H1 (cell line): Measurements from ENCODE around the gene CAMSAP1. TPM values are rescaled to one million over a fixed set of nuclear protein-coding genes. Genes with fewer than 3 reads are reported as not detected.

ENCODE experiments used
- CTCF ChIA-PET: fragments of 300-600 bp; sonication (Branson Sonifier 250); formaldehyde crosslinking; loops from one replicate; lab custom pipeline; 2021; ENCODE audit not compliant: partially characterized antibody; lab: Charles Lee
- POLR2A ChIA-PET: fragments of 300-600 bp; sonication (Branson Sonifier 250); formaldehyde crosslinking; loops from one replicate; lab custom pipeline; 2021; ENCODE audit warnings: inconsistent platforms; ENCODE audit not compliant: partially characterized antibody; lab: Charles Lee
- DNase-seq, 2 experiments: peaks; one replicate each; pipeline versions ENCODE4 v3.0.0 to v3.0.0-alpha.2; 2010 to 2022; ENCODE audit warnings: low spot score in 2 of 2, low read depth in 1 of 2, mixed read lengths in 1 of 2
- FAIRE-seq: peaks from 2 replicates; lab custom pipeline; 2011; peaks lifted over from hg19 to GRCh38; lab: Jason Lieb, UNC
- H2AFZ ChIP-seq: 2 replicates; pipeline ENCODE4 v1.8.1; 2012; ENCODE audit warnings: low read length, inconsistent platforms
- H2AK5ac ChIP-seq: 2 replicates; pipeline ENCODE4 v1.6.1; 2013; ENCODE audit warnings: low read depth, low read length
- H2BK120ac ChIP-seq: replicated peaks from 2 replicates; pipeline ENCODE3; 2013; ENCODE audit warnings: low read depth, low read length, inconsistent platforms
- H2BK12ac ChIP-seq: 2 replicates; pipeline ENCODE4 v1.6.1; 2013; ENCODE audit warnings: low read depth, low read length
- H2BK15ac ChIP-seq: 2 replicates; pipeline ENCODE4 v1.6.1; 2013; ENCODE audit warnings: low read length
- H2BK20ac ChIP-seq: 2 replicates; pipeline ENCODE4 v1.6.1; 2013; ENCODE audit warnings: low read length
- H2BK5ac ChIP-seq: 2 replicates; pipeline ENCODE4 v1.6.1; 2013; ENCODE audit warnings: low read depth, low read length
- H3K14ac ChIP-seq: 2 replicates; pipeline ENCODE4 v1.6.1; 2013; ENCODE audit warnings: inconsistent platforms; ENCODE audit not compliant: insufficient read length
- H3K18ac ChIP-seq: 2 replicates; pipeline ENCODE4 v1.6.1; 2013; ENCODE audit warnings: low read length; ENCODE audit errors: extremely low read depth
- H3K23ac ChIP-seq: 2 replicates; pipeline ENCODE4 v1.6.1; 2013; ENCODE audit warnings: inconsistent platforms; ENCODE audit not compliant: insufficient read length
- H3K23me2 ChIP-seq: 2 replicates; pipeline ENCODE4 v1.6.1; 2013; ENCODE audit warnings: low read depth, low read length
- H3K27ac ChIP-seq: 2 replicates; pipeline ENCODE4 v1.6.1; 2011; ENCODE audit warnings: low read depth, low read length, inconsistent platforms
- H3K27me3 ChIP-seq, 4 experiments: replicated peaks in 1 of 4; 1 replicate in 1 of 4; 2 replicates in 3 of 4; pipeline versions ENCODE4 v1.6.1 to v1.8.1; 2011 to 2013; ENCODE audit warnings: low read length in 3 of 4, mild to moderate bottlenecking in 3 of 4, inconsistent platforms in 2 of 4, mixed read lengths in 2 of 4, moderate library complexity in 1 of 4; ENCODE audit not compliant: control insufficient read depth in 3 of 4, insufficient read depth in 3 of 4; ENCODE audit errors: extremely low read depth in 1 of 4
- H3K36me3 ChIP-seq, 4 experiments: 2 replicates each; pipeline versions ENCODE4 v1.6.1 to v1.8.1; 2011 to 2013; ENCODE audit warnings: mild to moderate bottlenecking in 4 of 4, low read length in 3 of 4, moderate library complexity in 2 of 4, control low read depth in 1 of 4, inconsistent platforms in 1 of 4; ENCODE audit not compliant: insufficient read depth in 4 of 4, control insufficient read depth in 2 of 4
- H3K4ac ChIP-seq: replicated peaks from 2 replicates; pipeline ENCODE3; 2013; ENCODE audit warnings: low read length, low read depth, mixed read lengths, inconsistent platforms; ENCODE audit not compliant: insufficient read length
- H3K4me1 ChIP-seq, 4 experiments: replicated peaks in 1 of 4; 1 replicate in 1 of 4; 2 replicates in 3 of 4; pipeline versions ENCODE4 v1.6.1 to v1.8.1; 2011 to 2013; ENCODE audit warnings: low read length in 3 of 4, inconsistent platforms in 2 of 4, mixed read lengths in 1 of 4; ENCODE audit not compliant: insufficient read depth in 4 of 4, control insufficient read depth in 3 of 4
- H3K4me2 ChIP-seq, 2 experiments: 2 replicates each; pipeline versions ENCODE4 v1.6.1 to v1.8.1; 2011 to 2013; ENCODE audit warnings: low read depth in 2 of 2, low read length in 2 of 2, control low read depth in 1 of 2, inconsistent platforms in 1 of 2, mild to moderate bottlenecking in 1 of 2; ENCODE audit not compliant: insufficient read depth in 1 of 2
- H3K4me3 ChIP-seq, 4 experiments: fragments of 200-600, 300-600 bp in 1 of 4; sonication (generic), shearing (Covaris generic), sonication (Bioruptor Twin) in 1 of 4; 2 replicates each; pipeline versions ENCODE4 v1.5.1 to v1.8.1; 2011 to 2016; ENCODE audit warnings: low read length in 4 of 4, low read depth in 3 of 4, control low read depth in 2 of 4, inconsistent platforms in 2 of 4, mild to moderate bottlenecking in 2 of 4, mixed read lengths in 1 of 4, moderate library complexity in 1 of 4; ENCODE audit not compliant: insufficient read depth in 2 of 4; ENCODE audit errors: extremely low read depth in 1 of 4
- H3K56ac ChIP-seq: replicated peaks from 2 replicates; pipeline ENCODE3; 2013; ENCODE audit warnings: low read depth, mild to moderate bottlenecking, mixed read lengths, low read length, inconsistent platforms; ENCODE audit not compliant: insufficient read length
- H3K79me1 ChIP-seq: 2 replicates; pipeline ENCODE4 v1.6.1; 2013; ENCODE audit warnings: low read depth, low read length, control low read depth
- H3K79me2 ChIP-seq, 2 experiments: 2 replicates each; pipeline versions ENCODE4 v1.6.1 to v1.8.1; 2012 to 2013; ENCODE audit warnings: low read length in 2 of 2, mild to moderate bottlenecking in 2 of 2, inconsistent platforms in 1 of 2; ENCODE audit not compliant: insufficient read depth in 2 of 2, control insufficient read depth in 1 of 2
- H3K9ac ChIP-seq, 4 experiments: replicated peaks in 1 of 4; 1 replicate in 1 of 4; 2 replicates in 3 of 4; pipeline versions ENCODE4 v1.6.1 to v1.8.1; 2011 to 2013; ENCODE audit warnings: low read depth in 3 of 4, low read length in 3 of 4, control low read depth in 2 of 4, mild to moderate bottlenecking in 2 of 4, moderate library complexity in 2 of 4, inconsistent platforms in 1 of 4; ENCODE audit errors: extremely low read depth in 1 of 4
- H3K9me3 ChIP-seq, 2 experiments: 2 replicates each; pipeline versions ENCODE4 v1.6.1 to v1.8.1; 2012 to 2013; ENCODE audit warnings: mild to moderate bottlenecking in 2 of 2, moderate library complexity in 2 of 2, control low read depth in 1 of 2, inconsistent platforms in 1 of 2, low read depth in 1 of 2, low read length in 1 of 2, mixed read lengths in 1 of 2; ENCODE audit not compliant: insufficient read depth in 2 of 2
- H4K20me1 ChIP-seq, 2 experiments: replicated peaks in 1 of 2; 2 replicates each; pipeline versions ENCODE3 to v1.8.1; 2011 to 2013; ENCODE audit warnings: inconsistent platforms in 2 of 2, low read length in 2 of 2, mild to moderate bottlenecking in 1 of 2; ENCODE audit not compliant: insufficient read depth in 2 of 2, control insufficient read depth in 1 of 2
- H4K5ac ChIP-seq: 2 replicates; pipeline ENCODE4 v1.6.1; 2013; ENCODE audit warnings: low read length, low read depth, mixed read lengths, inconsistent platforms; ENCODE audit not compliant: insufficient read length
- H4K8ac ChIP-seq: 2 replicates; pipeline ENCODE4 v1.8.0; 2013; ENCODE audit warnings: mild to moderate bottlenecking, moderate library complexity, low read length, inconsistent platforms; ENCODE audit not compliant: insufficient read depth; ENCODE audit errors: extremely low read depth
- H4K91ac ChIP-seq: replicated peaks from 2 replicates; pipeline ENCODE3; 2013; ENCODE audit warnings: low read length, mixed read lengths, inconsistent platforms; ENCODE audit not compliant: insufficient read length
- GABPA ChIP-seq: IDR thresholded peaks from 2 replicates; pipeline ENCODE4 v1.6.1; 2011; ENCODE audit warnings: mild to moderate bottlenecking, low read length, moderate library complexity, borderline replicate concordance; ENCODE audit not compliant: insufficient read depth
- SRF ChIP-seq: IDR thresholded peaks from 2 replicates; pipeline ENCODE4 v1.6.1; 2011; ENCODE audit warnings: mild to moderate bottlenecking, low read depth, low read length, moderate library complexity
- WGBS, 2 experiments: shearing (Covaris generic) in 1 of 2; methylation state at CpG; one replicate each; pipeline versions ENCODE4 v1.1.6 to v1.1.7; 2013 to 2015; ENCODE audit warnings: low lambda C conversion rate in 2 of 2, mixed read lengths in 2 of 2, inconsistent platforms in 1 of 2, low coverage in 1 of 2, missing lambda C conversion rate in 1 of 2; ENCODE audit not compliant: insufficient replicate concordance in 2 of 2, insufficient coverage in 1 of 2, insufficient read length in 1 of 2; ENCODE audit errors: extremely low coverage in 1 of 2, missing lambda C conversion rate in 1 of 2; 5-methylcytosine and 5-hydroxymethylcytosine counted together
- polyA plus RNA-seq, 7 experiments: library from polyadenylated mRNA; depleted of rRNA in 3 of 7; stranded (reverse) in 5 of 7; unstranded in 2 of 7; fragments of >200 nt in 5 of 7; fragments of 200-250 nt in 2 of 7; gene quantifications; 1 replicate in 5 of 7; 2 replicates in 1 of 7; 4 replicates in 1 of 7; pipeline versions ENCODE4 v1.2.1 to v1.2.3, GENCODE V29; 2011 to 2013; ENCODE audit warnings: missing spikeins in 2 of 7, mixed read lengths in 2 of 7
- total RNA-seq: library from RNA; stranded (reverse); fragmentation: NEBNext Ultra II Directional; extraction: Animal tissue kit (Norgen Biotek cat#: 25700); gene quantifications from 2 replicates; pipeline ENCODE4 v1.2.1, GENCODE V29; 2021

The CAMSAP1 gene
- total and polyA plus RNA-seq, 2 of the 8 experiments (the other 6 are each of a cell fraction or from before 2014, with no cell fraction given) = 13.4 to 44.0 TPM

DNA sequence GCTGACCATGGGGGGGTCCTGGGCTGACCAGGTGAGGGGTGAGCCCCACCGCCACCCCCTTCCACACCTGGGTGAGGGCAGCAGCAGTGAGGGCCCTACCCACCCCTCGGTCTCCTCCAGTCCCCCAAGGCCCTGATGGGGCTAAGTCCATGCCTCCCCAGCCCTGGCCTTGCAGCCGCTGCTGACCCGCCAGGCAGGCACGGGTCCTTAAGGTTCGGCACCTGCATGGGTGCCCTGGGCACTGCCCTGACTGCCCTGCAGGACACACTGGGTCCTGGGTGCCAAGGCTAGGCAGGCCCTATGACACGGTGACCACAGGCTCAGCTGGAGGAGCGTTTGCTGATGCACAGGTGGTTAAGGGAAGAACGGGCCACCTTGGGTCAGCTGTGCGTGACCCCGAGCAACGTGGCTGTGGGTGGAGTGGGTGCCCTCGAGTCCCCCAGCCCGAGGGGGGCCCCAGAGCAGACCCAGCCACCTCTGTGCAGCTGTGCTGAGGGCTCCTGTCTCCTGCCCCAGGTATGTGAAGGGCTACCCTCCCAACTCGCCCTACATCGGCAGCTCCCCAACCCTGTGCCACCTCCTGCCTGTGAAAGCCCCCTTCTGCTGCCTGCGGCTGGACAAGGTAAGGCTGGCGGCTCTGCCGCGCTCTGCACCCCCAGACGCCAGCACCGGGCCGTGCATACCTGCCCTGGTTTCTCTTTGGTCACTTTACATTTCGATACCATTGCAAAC is 132.4 kb downstream of the CAMSAP1 start:
- no peak for FAIRE-seq

More for the DNA sequence above, 132.4 kb downstream of the CAMSAP1 start:
- H3K36me3 ChIP-seq = no peaks in the 10 kb centered on the region; a peak in 1 of 8 replicates
- TF ChIP-seq SRF = no peak
- TF ChIP-seq GABPA = 0 out of 2 replicates have a peak, but pooled peaks have one; percentile 17
- TF ChIP-seq, all 59 proteins: peak for 1
- H3K18ac ChIP-seq = no peak overlapping the region
- H4K8ac ChIP-seq = no peak overlapping the region
- no peak overlapping the region for H3K4me2 ChIP-seq
- H3K4me1 ChIP-seq = no peaks in the 10 kb centered on the region
- no peak overlapping the region for H2BK20ac ChIP-seq
- no peaks in the 10 kb centered on the region for H3K27me3 ChIP-seq
- H3K23me2 ChIP-seq = peaks cover 6% of the 10 kb centered on the region; the same call in 1 of the 2 replicates
- no peak for DNase-seq
- peaks cover 0 to 7% of the 10 kb centered on the region in 2 experiments for H4K20me1 ChIP-seq
- H2BK12ac ChIP-seq = no peak overlapping the region
- H2BK15ac ChIP-seq = no peak overlapping the region
- no peak overlapping the region for H2AK5ac ChIP-seq
- H3K79me2 ChIP-seq = no peaks in the 10 kb centered on the region
- H3K9me3 ChIP-seq = no peaks in the 10 kb centered on the region
- ChIA-PET POLR2A (no interaction called here), CTCF (interaction anchor here (0.9 to 1.9 kb wide), 4 partner anchors 23 to 171 kb away, joined by 3 to 7 read pairs (median 4); no protein-coding TSS in a partner anchor)
- no peak overlapping the region for H2AFZ ChIP-seq
- no peak overlapping the region for H3K4me3 ChIP-seq
- H3K79me1 ChIP-seq = no peaks in the 10 kb centered on the region
- H3K27ac ChIP-seq = no peak overlapping the region
- H3K14ac ChIP-seq = no peak overlapping the region
- no peak overlapping the region for H2BK5ac ChIP-seq
- no peak overlapping the region for H4K91ac ChIP-seq
- 92% methylated on average over 23 of the region's 24 CpGs; no CpG with 5 or more reads in 1 of the 2 experiments for WGBS, 2 experiments
- no peak overlapping the region for H3K56ac ChIP-seq
- no peak overlapping the region for H3K4ac ChIP-seq
- no peak overlapping the region for H4K5ac ChIP-seq
- H2BK120ac ChIP-seq = no peak overlapping the region
- H3K23ac ChIP-seq = no peak overlapping the region
- H3K9ac ChIP-seq = no peak overlapping the region
